Parathyroid adenoma (tissue), 2 donors: ENCODE results near the gene CERS1.

Source experiments
- H2AFZ ChIP-seq: fragments of 300-600 bp; sonication (generic); one replicate; pipeline ENCODE4 v1.7.0; 2017; ENCODE audit warnings: antibody characterized with exemption, mild to moderate bottlenecking
- H3K27ac ChIP-seq: fragments of 300-600 bp; sonication (generic); one replicate; pipeline ENCODE4 v1.7.0; 2017
- H3K27me3 ChIP-seq: fragments of 300-600 bp; sonication (generic); one replicate; pipeline ENCODE4 v1.7.0; 2017; ENCODE audit warnings: low read length; ENCODE audit not compliant: control insufficient read depth, insufficient read depth
- H3K36me3 ChIP-seq: fragments of 300-600 bp; sonication (generic); one replicate; pipeline ENCODE4 v1.7.0; 2017; ENCODE audit warnings: low read length; ENCODE audit not compliant: control insufficient read depth, insufficient read depth
- H3K4me1 ChIP-seq: fragments of 300-600 bp; sonication (generic); one replicate; pipeline ENCODE4 v1.7.0; 2017; ENCODE audit warnings: control low read depth
- H3K4me2 ChIP-seq: fragments of 300-600 bp; sonication (generic); one replicate; pipeline ENCODE4 v1.7.0; 2017; ENCODE audit warnings: low read length
- H3K4me3 ChIP-seq: fragments of 300-600 bp; sonication (generic); one replicate; pipeline ENCODE4 v1.7.0; 2017; ENCODE audit warnings: low read depth, low read length
- H3K79me2 ChIP-seq: fragments of 300-600 bp; sonication (generic); one replicate; pipeline ENCODE4 v1.7.0; 2017; ENCODE audit warnings: control low read depth
- H3K9ac ChIP-seq: fragments of 300-600 bp; sonication (generic); one replicate; pipeline ENCODE4 v1.7.0; 2017; ENCODE audit warnings: mild to moderate bottlenecking
- H3K9me3 ChIP-seq: fragments of 300-600 bp; sonication (generic); one replicate; pipeline ENCODE4 v1.7.0; 2017; ENCODE audit warnings: low read length; ENCODE audit not compliant: control insufficient read depth
- TF ChIP-seq, protein P1 (sequence below): fragments of 300-600 bp; sonication (generic); IDR thresholded peaks from one replicate; pipeline ENCODE4 v1.7.0; 2017; ENCODE audit warnings: antibody characterized with exemption, mild to moderate bottlenecking
- donor health status: primary hyperparathyroidism.

Gene CERS1

DNA sequence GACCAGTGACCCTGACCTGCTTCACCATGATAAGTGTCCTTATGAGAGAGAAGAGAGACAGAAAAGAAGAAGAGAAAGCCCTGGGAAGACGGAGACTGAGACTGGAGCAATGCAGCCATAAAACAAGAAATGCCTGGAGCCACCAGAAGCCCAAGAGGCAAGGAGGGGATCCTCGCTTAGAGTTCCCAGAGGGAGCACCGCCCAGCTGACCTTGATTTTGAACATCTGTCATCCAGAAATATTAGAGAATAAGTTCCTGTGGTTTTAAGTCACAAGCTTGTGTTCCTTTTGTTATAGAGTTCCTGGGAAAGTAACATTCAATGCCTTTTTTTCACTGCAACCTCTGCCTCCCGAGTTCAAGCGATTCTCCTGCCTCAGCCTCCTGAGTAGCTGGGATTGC is 20.2 kb downstream of the CERS1 start:
- TF ChIP-seq, protein P1, sequence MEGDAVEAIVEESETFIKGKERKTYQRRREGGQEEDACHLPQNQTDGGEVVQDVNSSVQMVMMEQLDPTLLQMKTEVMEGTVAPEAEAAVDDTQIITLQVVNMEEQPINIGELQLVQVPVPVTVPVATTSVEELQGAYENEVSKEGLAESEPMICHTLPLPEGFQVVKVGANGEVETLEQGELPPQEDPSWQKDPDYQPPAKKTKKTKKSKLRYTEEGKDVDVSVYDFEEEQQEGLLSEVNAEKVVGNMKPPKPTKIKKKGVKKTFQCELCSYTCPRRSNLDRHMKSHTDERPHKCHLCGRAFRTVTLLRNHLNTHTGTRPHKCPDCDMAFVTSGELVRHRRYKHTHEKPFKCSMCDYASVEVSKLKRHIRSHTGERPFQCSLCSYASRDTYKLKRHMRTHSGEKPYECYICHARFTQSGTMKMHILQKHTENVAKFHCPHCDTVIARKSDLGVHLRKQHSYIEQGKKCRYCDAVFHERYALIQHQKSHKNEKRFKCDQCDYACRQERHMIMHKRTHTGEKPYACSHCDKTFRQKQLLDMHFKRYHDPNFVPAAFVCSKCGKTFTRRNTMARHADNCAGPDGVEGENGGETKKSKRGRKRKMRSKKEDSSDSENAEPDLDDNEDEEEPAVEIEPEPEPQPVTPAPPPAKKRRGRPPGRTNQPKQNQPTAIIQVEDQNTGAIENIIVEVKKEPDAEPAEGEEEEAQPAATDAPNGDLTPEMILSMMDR: no peak
- Histone ChIP-seq H3K27me3 (no peaks in the 10 kb centered on the region), H3K4me1 (no peaks in the 10 kb centered on the region), H3K9me3 (no peaks in the 10 kb centered on the region), H3K4me2 (no peak overlapping the region), H3K36me3 (no peaks in the 10 kb centered on the region), H3K27ac (no peak overlapping the region), H2AFZ (no peak overlapping the region), H3K79me2 (no peaks in the 10 kb centered on the region), H3K9ac (no peak overlapping the region), H3K4me3 (no peak overlapping the region)

DNA sequence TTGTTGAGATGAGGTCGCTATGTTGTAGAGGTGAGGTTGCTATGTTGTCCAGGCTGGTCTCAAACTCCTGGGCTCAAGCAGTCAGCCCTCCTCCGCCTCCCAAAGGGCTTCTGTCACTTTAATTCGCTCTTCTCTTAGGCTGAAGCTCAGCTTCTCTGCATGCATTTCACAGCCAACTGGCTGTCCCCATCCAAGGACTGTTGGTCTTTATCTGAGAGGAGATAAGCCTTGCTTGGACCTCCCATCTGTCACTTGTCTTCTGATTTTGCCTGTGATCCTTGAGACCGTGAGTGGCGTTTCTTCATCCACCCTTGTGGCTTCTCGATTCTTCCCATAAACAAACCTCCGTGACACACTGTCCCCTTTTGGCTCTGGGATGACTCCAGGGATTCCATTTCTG is 24.4 kb downstream of the CERS1 start:
- H3K4me3 ChIP-seq: no peak overlapping the region
- H3K9me3 ChIP-seq: no peaks in the 10 kb centered on the region
- H3K4me1 ChIP-seq: no peaks in the 10 kb centered on the region
- no peak overlapping the region for H3K4me2 ChIP-seq
- TF ChIP-seq, protein P1: no peak
- H3K27me3 ChIP-seq: no peaks in the 10 kb centered on the region
- no peak overlapping the region for H3K27ac ChIP-seq
- no peaks in the 10 kb centered on the region for H3K36me3 ChIP-seq
- no peak overlapping the region for H2AFZ ChIP-seq
- H3K79me2 ChIP-seq: peaks cover 2% of the 10 kb centered on the region
- no peak overlapping the region for H3K9ac ChIP-seq

- Histone ChIP-seq H3K9ac (no peak overlapping the region), H3K27me3 (no peaks in the 10 kb centered on the region), H3K36me3 (no peaks in the 10 kb centered on the region), H3K79me2 (peaks cover 2% of the 10 kb centered on the region), H3K27ac (no peak overlapping the region), H2AFZ (no peak overlapping the region), H3K4me1 (no peaks in the 10 kb centered on the region), H3K9me3 (no peaks in the 10 kb centered on the region), H3K4me2 (no peak overlapping the region), H3K4me3 (no peak overlapping the region)
- TF ChIP-seq, protein P1: no peak
These were observed 25.3 kb downstream of the CERS1 start for GRCh38 chr19:18870531-18871172.

DNA sequence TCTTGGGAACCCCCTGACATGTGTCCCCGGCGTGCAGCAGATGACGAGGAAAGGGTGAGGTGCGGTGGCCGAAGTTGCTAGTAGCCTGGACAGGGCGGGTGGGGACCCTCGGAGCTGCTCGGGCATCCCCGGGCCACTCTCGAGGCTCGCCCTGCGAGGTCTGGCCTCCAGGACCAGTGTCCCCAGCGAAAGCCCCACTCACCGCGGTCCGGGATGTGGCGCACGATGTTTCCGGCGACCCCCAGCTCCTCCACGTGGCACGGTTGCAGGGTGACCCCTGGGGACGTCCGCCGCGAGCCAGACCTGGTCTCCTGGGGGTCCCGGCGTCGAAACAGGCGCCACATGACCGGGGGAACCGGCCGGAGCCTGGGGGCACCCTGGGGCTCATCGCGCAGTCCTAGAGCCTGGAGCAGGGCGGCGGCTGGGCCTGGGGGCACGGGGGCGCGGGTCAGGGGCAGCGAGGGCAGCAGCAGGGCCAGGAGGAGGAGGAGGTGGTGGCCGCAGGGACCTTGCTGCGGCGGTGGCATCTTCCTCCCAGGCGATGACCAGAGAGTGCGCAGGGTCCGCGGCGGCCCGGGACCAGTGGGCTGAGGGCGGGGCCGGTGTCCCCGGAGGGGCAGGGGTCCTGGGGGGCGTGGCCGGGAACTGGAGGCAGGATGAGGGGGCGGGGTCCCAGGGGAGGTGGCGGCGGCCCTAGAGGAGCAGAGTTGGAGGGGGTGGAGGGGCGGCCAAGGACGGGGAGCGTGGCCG is 26.0 kb downstream of the CERS1 start:
- peaks cover 2% of the 10 kb centered on the region for H3K79me2 ChIP-seq
- no peak overlapping the region for H3K9ac ChIP-seq
- no peak overlapping the region for H3K4me3 ChIP-seq
- no peak overlapping the region for H3K27ac ChIP-seq
- no peak overlapping the region for H3K4me2 ChIP-seq
- no peaks in the 10 kb centered on the region for H3K27me3 ChIP-seq
- no peaks in the 10 kb centered on the region for H3K4me1 ChIP-seq
- TF ChIP-seq, protein P1: no peak
- H3K9me3 ChIP-seq: no peaks in the 10 kb centered on the region
- H2AFZ ChIP-seq: no peak overlapping the region
- no peaks in the 10 kb centered on the region for H3K36me3 ChIP-seq
